Breast epithelium (tissue), 4 donors: ENCODE data around the gene TOLLIP. TPM values are rescaled to one million over a fixed set of nuclear protein-coding genes. Genes with fewer than 3 reads are reported as not detected.
A peak's percentile ranks its signal among the peaks of the same experiment; 100 is the strongest.

ENCODE experiments used
- DNase-seq, 2 donors: peaks; one replicate each; pipeline ENCODE4 v3.0.0-alpha.2; 2019; ENCODE audit warnings: low spot score in 2 of 2
- H3K27ac ChIP-seq, 2 donors: fragments of 200-600 bp; sonication (generic) in 1 of 2; one replicate each; pipeline ENCODE4 v1.5.1; 2016 to 2019; ENCODE audit warnings: mild to moderate bottlenecking in 1 of 2
- H3K27me3 ChIP-seq, 2 donors: fragments of 200-600 bp; sonication (generic) in 1 of 2; one replicate each; pipeline versions ENCODE4 v1.5.1 to v1.6.0; 2017 to 2019; ENCODE audit warnings: control low read depth in 1 of 2, mild to moderate bottlenecking in 1 of 2
- H3K36me3 ChIP-seq: fragments of 200-600 bp; one replicate; pipeline ENCODE4 v1.5.1; 2019
- H3K4me1 ChIP-seq, 2 donors: fragments of 200-600 bp; sonication (generic); one replicate each; pipeline ENCODE4 v1.5.1; 2016 to 2019; ENCODE audit warnings: control low read depth in 1 of 2
- H3K4me3 ChIP-seq, 3 donors: fragments of 200-600 bp; sonication (generic); 1 replicate in 2 of 3; 2 replicates in 1 of 3; pipeline ENCODE4 v1.5.1; 2016 to 2019; ENCODE audit warnings: mild to moderate bottlenecking in 3 of 3, moderate library complexity in 2 of 3
- H3K9me3 ChIP-seq, 2 donors: fragments of 200-600 bp; sonication (generic) in 1 of 2; one replicate each; pipeline ENCODE4 v1.5.1; 2016 to 2019; ENCODE audit warnings: control low read depth in 1 of 2
- POLR2A ChIP-seq: fragments of 450-650 bp; IDR thresholded peaks from one replicate; pipeline ENCODE4 v1.6.1; 2016; ENCODE audit warnings: antibody characterized with exemption, mild to moderate bottlenecking, moderate library complexity
- POLR2AphosphoS5 ChIP-seq, 3 donors: sonication (generic); formaldehyde crosslinking; IDR thresholded peaks; one replicate each; pipeline ENCODE4 v1.6.1; 2017; ENCODE audit warnings: antibody characterized with exemption in 3 of 3
- intact Hi-C: fragments of 100-400 bp; cut with DNase I; formaldehyde crosslinking; loops from one replicate; pipeline ENCODE4 v1.15.1; 2023; ENCODE audit warnings: low total_unique reads
- total RNA-seq, 3 donors: library from RNA; depleted of rRNA; stranded (reverse); fragments of >200 nt; gene quantifications; one replicate each; pipeline ENCODE4 v1.1.0, GENCODE V29; 2016
- TF ChIP-seq, protein P1 (sequence below), 3 donors: fragments of 450-650 bp; IDR thresholded peaks; one replicate each; pipeline ENCODE4 v1.5.1; 2016 to 2017; ENCODE audit warnings: antibody characterized with exemption in 3 of 3, mild to moderate bottlenecking in 3 of 3, moderate library complexity in 3 of 3

The TOLLIP gene
- total RNA-seq, 3 donors from 2014 or later: 32.8 to 47.2 (median 41.0) TPM

DNA sequence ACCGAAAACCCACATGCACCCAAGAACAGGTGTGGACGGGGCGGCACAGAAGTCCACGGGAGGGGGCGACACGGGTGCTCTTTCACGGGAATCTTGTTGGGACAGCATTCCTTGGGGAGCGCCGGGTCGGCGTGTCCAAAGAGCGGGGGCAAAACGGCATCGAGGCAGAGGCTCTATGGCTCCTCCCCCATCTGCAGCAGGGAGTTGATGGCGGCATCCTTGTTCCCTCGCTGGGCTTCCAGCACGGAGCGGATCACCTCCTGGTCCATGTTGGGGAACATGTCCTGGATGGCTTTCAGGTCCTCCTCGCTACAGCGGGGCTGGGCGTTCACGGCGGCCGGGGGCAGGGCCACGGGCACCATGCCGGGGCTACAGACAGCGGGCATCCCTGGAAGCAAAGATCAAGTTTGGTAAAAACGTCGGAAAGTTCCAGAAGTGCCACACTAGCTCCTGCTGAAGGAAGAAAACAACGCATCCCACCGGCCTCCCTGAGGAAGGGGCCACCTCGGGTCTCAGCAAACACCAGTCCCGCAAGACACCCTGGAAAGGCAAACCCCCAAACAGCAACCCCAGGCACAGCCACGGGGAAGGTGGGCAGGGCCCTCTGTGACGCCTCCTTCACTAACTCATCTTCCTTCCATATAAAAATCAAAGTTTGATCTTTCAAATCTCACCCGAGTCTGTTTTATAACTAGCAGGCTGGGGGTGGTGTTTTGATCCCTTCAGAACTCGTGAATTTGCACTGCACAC is 32.4 kb downstream of the TOLLIP start:
- Histone ChIP-seq H3K27me3 (no peaks in the 10 kb centered on the region), H3K4me1 (no peaks in the 10 kb centered on the region), H3K9me3 (no peaks in the 10 kb centered on the region), H3K4me3 (no peak overlapping the region), H3K27ac (no peak overlapping the region), H3K36me3 (no peaks in the 10 kb centered on the region)
- TF ChIP-seq POLR2A: no peak
- intact Hi-C loops: loop anchor here (10.0 kb wide), 1 partner anchor 1818 kb away; no protein-coding TSS in a partner anchor
- no peak for DNase-seq

GRCh38 chr11:1276041-1276790 is 33.2 kb downstream of the TOLLIP start:
- peak overlapping the region in 1 of 2 donors; percentile 20 for H3K27ac ChIP-seq
- no peaks in the 10 kb centered on the region for H3K4me1 ChIP-seq
- DNase-seq: no peak
- TF ChIP-seq, protein P1, sequence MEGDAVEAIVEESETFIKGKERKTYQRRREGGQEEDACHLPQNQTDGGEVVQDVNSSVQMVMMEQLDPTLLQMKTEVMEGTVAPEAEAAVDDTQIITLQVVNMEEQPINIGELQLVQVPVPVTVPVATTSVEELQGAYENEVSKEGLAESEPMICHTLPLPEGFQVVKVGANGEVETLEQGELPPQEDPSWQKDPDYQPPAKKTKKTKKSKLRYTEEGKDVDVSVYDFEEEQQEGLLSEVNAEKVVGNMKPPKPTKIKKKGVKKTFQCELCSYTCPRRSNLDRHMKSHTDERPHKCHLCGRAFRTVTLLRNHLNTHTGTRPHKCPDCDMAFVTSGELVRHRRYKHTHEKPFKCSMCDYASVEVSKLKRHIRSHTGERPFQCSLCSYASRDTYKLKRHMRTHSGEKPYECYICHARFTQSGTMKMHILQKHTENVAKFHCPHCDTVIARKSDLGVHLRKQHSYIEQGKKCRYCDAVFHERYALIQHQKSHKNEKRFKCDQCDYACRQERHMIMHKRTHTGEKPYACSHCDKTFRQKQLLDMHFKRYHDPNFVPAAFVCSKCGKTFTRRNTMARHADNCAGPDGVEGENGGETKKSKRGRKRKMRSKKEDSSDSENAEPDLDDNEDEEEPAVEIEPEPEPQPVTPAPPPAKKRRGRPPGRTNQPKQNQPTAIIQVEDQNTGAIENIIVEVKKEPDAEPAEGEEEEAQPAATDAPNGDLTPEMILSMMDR (IDR thresholded peaks at IDR 0.05): no peak
- TF ChIP-seq POLR2A: no peak
- TF ChIP-seq POLR2AphosphoS5 (IDR thresholded peaks at IDR 0.05): no peak
- no peaks in the 10 kb centered on the region for H3K27me3 ChIP-seq
- intact Hi-C loops: loop anchor here (10.0 kb wide), 1 partner anchor 1819 kb away; no protein-coding TSS in a partner anchor
- H3K9me3 ChIP-seq: no peaks in the 10 kb centered on the region
- no peak overlapping the region for H3K4me3 ChIP-seq
- no peaks in the 10 kb centered on the region for H3K36me3 ChIP-seq

- Histone ChIP-seq H3K4me1 (no peaks in the 10 kb centered on the region), H3K4me3 (no peak overlapping the region), H3K36me3 (no peaks in the 10 kb centered on the region), H3K27ac (no peak overlapping the region), H3K9me3 (no peaks in the 10 kb centered on the region), H3K27me3 (no peaks in the 10 kb centered on the region)
- TF ChIP-seq POLR2AphosphoS5 (IDR thresholded peaks at IDR 0.05) (no peak), POLR2A (no peak)
- TF ChIP-seq, protein P1 (IDR thresholded peaks at IDR 0.05): no peak
- DNase-seq: no peak
- intact Hi-C loops: loop anchor here (10.0 kb wide), 1 partner anchor 1820 kb away; no protein-coding TSS in a partner anchor
Measured at GRCh38 chr11:1275021-1275420, 34.4 kb downstream of the TOLLIP start.

- Histone ChIP-seq H3K4me3 (no peak overlapping the region), H3K27me3 (no peaks in the 10 kb centered on the region), H3K36me3 (no peaks in the 10 kb centered on the region), H3K9me3 (no peaks in the 10 kb centered on the region), H3K27ac (no peak overlapping the region), H3K4me1 (no peaks in the 10 kb centered on the region)
- intact Hi-C loops: loop anchor here (10.0 kb wide), 1 partner anchor 1820 kb away; no protein-coding TSS in a partner anchor
- TF ChIP-seq, protein P1 (IDR thresholded peaks at IDR 0.05): no peak
- TF ChIP-seq POLR2AphosphoS5 (IDR thresholded peaks at IDR 0.05): no peak
- TF ChIP-seq POLR2A: no peak
- no peak for DNase-seq
Measured at GRCh38 chr11:1274501-1274900, 34.9 kb downstream of the TOLLIP start.

DNA sequence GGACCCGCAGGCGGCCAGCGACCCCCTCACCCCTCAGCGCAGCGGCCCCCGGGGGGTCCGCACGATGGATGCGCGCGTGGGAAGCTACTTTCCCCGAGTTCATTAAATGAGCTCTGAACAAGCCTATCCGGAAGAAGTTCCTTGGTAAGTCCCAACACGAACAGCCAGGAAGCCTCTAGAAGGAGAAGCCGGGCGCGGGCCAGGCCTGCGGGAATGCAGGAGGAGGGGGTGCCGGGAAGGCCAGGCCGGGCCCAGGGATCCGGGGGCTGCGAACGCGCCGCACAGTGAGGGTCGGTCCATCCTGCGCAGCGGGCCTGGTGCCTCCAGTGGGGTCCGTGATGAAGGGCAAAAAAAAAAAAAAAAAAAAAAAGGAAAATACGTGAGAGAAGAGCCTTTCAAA is 36.9 kb downstream of the TOLLIP start:
- TF ChIP-seq POLR2A (no peak), POLR2AphosphoS5 (IDR thresholded peaks at IDR 0.05) (no peak)
- TF ChIP-seq, protein P1 (IDR thresholded peaks at IDR 0.05): no peak
- no peak overlapping the region for H3K27ac ChIP-seq
- no peaks in the 10 kb centered on the region for H3K9me3 ChIP-seq
- H3K36me3 ChIP-seq: no peaks in the 10 kb centered on the region
- DNase-seq: no peak
- no peaks in the 10 kb centered on the region for H3K27me3 ChIP-seq
- no peak overlapping the region for H3K4me3 ChIP-seq
- intact Hi-C loops: loop anchor here (10.0 kb wide), 1 partner anchor 1822 kb away; no protein-coding TSS in a partner anchor
- no peaks in the 10 kb centered on the region for H3K4me1 ChIP-seq
